ACHN (cell line): ENCODE data around the gene EPM2AIP1.
"Not testable (repeated sequence)": the region's sequence is repeated elsewhere in the genome, so short reads cannot be mapped to it uniquely, and the experiment has no call there.

Source experiments
- DNase-seq: peaks from one replicate; pipeline ENCODE4 v3.0.0-alpha.2; 2015
- in situ Hi-C: cut with HindIII; loops from 2 replicates; pipeline ENCODE4 v1.10.0; 2017; ENCODE audit warnings: low sequenced_read_pairs, low pct_ligation_motif_present, low pct_unique_long_range_greater_than_20kb

EPM2AIP1 gene

GRCh38 chr3:36959821-36960220 lies 33.1 kb downstream of the EPM2AIP1 start:
- DNase-seq: no peak
- in situ Hi-C loops: no loop called here

- in situ Hi-C loops: no loop called here
- DNase-seq: peak; percentile 25
Measured at GRCh38 chr3:36957862-36958686, 34.9 kb downstream of the EPM2AIP1 start.

GRCh38 chr3:36957063-36957462 lies 35.9 kb downstream of the EPM2AIP1 start:
- in situ Hi-C loops: no loop called here
- no peak for DNase-seq

GRCh38 chr3:36956155-36956554 lies 36.8 kb downstream of the EPM2AIP1 start:
- in situ Hi-C loops: no loop called here
- DNase-seq: no peak

- DNase-seq: no peak
- in situ Hi-C loops: no loop called here
Measured at GRCh38 chr3:36954452-36955134, 38.3 kb downstream of the EPM2AIP1 start.

GRCh38 chr3:36947814-36948213 lies 45.1 kb downstream of the EPM2AIP1 start:
- in situ Hi-C loops, DNase-seq: not testable (repeated sequence)

- in situ Hi-C loops: no loop called here
- no peak for DNase-seq
Measured at GRCh38 chr3:36945333-36945980, 47.5 kb downstream of the EPM2AIP1 start.

- peak; percentile 6 for DNase-seq
- in situ Hi-C loops: no loop called here
Measured at GRCh38 chr3:36944641-36945270, 48.2 kb downstream of the EPM2AIP1 start, which contains the start of gene TRANK1. TSS of gene TRANK1 (minus strand) at chr3:36945054. CDS start at chr3:36944809, 245 bp downstream.

- in situ Hi-C loops: no loop called here
- DNase-seq: peak; percentile 58
Measured at GRCh38 chr3:36944012-36944640, 48.8 kb downstream of the EPM2AIP1 start.

- in situ Hi-C loops: no loop called here
- DNase-seq: no peak
Measured at GRCh38 chr3:36943601-36944000, 49.3 kb downstream of the EPM2AIP1 start.

- in situ Hi-C loops: no loop called here
- no peak for DNase-seq
Measured at GRCh38 chr3:36942638-36943248, 50.2 kb downstream of the EPM2AIP1 start.

- in situ Hi-C loops: no loop called here
- no peak for DNase-seq
Measured at GRCh38 chr3:36941658-36942057, 51.3 kb downstream of the EPM2AIP1 start.

- no peak for DNase-seq
- in situ Hi-C loops: no loop called here
Measured at GRCh38 chr3:36941162-36941561, 51.8 kb downstream of the EPM2AIP1 start.

GRCh38 chr3:36937492-36937891 lies 55.4 kb downstream of the EPM2AIP1 start:
- in situ Hi-C loops: no loop called here
- peak; percentile 17 for DNase-seq
